ENCODE results near the gene ZNF746. TPM values are rescaled to one million over a fixed set of nuclear protein-coding genes. Genes with fewer than 3 reads are reported as not detected.

ZNF746 gene
- total and polyA plus RNA-seq, 10 of the 15 experiments (the other 5 are each of a cell fraction or from before 2014, with no cell fraction given) = 1.2 to 19.0 (median 6.3) TPM

DNA sequence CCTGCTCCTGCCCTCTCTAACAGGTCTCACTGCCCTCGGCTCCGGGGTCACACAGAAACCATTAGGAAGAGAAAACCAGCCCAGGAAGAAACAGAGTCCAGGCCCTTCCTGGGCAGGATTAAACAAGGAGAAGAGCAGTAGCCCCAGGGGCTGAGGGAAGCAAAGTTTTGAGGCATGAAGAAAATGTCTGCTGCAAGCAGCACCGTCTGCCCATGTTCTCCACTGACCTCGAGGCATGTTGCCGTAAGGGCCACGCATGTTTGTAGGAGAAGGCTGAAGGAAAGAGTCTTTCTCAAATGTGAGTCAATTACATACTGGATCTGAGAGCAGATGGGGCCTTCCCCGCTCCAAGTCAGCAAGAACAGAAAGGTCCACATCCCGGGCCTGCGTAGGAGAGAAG, 4.2 kb downstream of the ZNF746 start (continued):
- TF ChIP-seq, protein P1, sequence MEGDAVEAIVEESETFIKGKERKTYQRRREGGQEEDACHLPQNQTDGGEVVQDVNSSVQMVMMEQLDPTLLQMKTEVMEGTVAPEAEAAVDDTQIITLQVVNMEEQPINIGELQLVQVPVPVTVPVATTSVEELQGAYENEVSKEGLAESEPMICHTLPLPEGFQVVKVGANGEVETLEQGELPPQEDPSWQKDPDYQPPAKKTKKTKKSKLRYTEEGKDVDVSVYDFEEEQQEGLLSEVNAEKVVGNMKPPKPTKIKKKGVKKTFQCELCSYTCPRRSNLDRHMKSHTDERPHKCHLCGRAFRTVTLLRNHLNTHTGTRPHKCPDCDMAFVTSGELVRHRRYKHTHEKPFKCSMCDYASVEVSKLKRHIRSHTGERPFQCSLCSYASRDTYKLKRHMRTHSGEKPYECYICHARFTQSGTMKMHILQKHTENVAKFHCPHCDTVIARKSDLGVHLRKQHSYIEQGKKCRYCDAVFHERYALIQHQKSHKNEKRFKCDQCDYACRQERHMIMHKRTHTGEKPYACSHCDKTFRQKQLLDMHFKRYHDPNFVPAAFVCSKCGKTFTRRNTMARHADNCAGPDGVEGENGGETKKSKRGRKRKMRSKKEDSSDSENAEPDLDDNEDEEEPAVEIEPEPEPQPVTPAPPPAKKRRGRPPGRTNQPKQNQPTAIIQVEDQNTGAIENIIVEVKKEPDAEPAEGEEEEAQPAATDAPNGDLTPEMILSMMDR (IDR thresholded peaks at IDR 0.05 in 2 of 3, conservative IDR thresholded peaks at IDR 0.05 in 1 of 3; ENCODE audit: control insufficient read depth in 2 of 3, extremely low read depth in 1 of 3, insufficient read depth in 1 of 3, low read depth in 3 of 3, low read length in 3 of 3) = no peak
- TF ChIP-seq, protein P2, sequence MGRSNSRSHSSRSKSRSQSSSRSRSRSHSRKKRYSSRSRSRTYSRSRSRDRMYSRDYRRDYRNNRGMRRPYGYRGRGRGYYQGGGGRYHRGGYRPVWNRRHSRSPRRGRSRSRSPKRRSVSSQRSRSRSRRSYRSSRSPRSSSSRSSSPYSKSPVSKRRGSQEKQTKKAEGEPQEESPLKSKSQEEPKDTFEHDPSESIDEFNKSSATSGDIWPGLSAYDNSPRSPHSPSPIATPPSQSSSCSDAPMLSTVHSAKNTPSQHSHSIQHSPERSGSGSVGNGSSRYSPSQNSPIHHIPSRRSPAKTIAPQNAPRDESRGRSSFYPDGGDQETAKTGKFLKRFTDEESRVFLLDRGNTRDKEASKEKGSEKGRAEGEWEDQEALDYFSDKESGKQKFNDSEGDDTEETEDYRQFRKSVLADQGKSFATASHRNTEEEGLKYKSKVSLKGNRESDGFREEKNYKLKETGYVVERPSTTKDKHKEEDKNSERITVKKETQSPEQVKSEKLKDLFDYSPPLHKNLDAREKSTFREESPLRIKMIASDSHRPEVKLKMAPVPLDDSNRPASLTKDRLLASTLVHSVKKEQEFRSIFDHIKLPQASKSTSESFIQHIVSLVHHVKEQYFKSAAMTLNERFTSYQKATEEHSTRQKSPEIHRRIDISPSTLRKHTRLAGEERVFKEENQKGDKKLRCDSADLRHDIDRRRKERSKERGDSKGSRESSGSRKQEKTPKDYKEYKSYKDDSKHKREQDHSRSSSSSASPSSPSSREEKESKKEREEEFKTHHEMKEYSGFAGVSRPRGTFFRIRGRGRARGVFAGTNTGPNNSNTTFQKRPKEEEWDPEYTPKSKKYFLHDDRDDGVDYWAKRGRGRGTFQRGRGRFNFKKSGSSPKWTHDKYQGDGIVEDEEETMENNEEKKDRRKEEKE (IDR thresholded peaks at IDR 0.05) = no peak
- TF ChIP-seq, protein P3, sequence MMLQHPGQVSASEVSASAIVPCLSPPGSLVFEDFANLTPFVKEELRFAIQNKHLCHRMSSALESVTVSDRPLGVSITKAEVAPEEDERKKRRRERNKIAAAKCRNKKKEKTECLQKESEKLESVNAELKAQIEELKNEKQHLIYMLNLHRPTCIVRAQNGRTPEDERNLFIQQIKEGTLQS (IDR thresholded peaks at IDR 0.05; ENCODE audit: borderline replicate concordance, extremely low read depth, low read depth, low read length) = no peak
- TF ChIP-seq ZBED1 (IDR thresholded peaks at IDR 0.05; ENCODE audit: borderline replicate concordance) = no peak
- TF ChIP-seq JUNB (IDR thresholded peaks at IDR 0.05) = no peak
- TF ChIP-seq, protein P4, sequence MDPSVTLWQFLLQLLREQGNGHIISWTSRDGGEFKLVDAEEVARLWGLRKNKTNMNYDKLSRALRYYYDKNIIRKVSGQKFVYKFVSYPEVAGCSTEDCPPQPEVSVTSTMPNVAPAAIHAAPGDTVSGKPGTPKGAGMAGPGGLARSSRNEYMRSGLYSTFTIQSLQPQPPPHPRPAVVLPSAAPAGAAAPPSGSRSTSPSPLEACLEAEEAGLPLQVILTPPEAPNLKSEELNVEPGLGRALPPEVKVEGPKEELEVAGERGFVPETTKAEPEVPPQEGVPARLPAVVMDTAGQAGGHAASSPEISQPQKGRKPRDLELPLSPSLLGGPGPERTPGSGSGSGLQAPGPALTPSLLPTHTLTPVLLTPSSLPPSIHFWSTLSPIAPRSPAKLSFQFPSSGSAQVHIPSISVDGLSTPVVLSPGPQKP (IDR thresholded peaks at IDR 0.05; ENCODE audit: low read depth, low read length) = no peak
- no peak for TF ChIP-seq KAT2A (conservative IDR thresholded peaks at IDR 0.05; ENCODE audit: control insufficient read depth, low read depth, low read length)
- no peak for TF ChIP-seq ZNF384 (IDR thresholded peaks at IDR 0.05; ENCODE audit: borderline replicate concordance, low read depth, low read length)
- TF ChIP-seq CBX3 (IDR thresholded peaks at IDR 0.05; ENCODE audit: borderline replicate concordance, low read depth) = no peak
- TF ChIP-seq, protein P5, sequence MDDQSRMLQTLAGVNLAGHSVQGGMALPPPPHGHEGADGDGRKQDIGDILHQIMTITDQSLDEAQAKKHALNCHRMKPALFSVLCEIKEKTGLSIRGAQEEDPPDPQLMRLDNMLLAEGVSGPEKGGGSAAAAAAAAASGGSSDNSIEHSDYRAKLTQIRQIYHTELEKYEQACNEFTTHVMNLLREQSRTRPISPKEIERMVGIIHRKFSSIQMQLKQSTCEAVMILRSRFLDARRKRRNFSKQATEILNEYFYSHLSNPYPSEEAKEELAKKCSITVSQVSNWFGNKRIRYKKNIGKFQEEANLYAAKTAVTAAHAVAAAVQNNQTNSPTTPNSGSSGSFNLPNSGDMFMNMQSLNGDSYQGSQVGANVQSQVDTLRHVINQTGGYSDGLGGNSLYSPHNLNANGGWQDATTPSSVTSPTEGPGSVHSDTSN (IDR thresholded peaks at IDR 0.05; ENCODE audit: insufficient replicate concordance, low read depth, low read length) = no peak
- no peak for TF ChIP-seq HDAC6 (IDR thresholded peaks at IDR 0.05; ENCODE audit: unreplicated experiment)
